HCT116 (cell line): ENCODE results near the gene HRC.

Source experiments
- CTCF ChIP-seq, 3 experiments: fragments of 200-600 bp in 1 of 3; sonication (generic) in 1 of 3; IDR thresholded peaks in 2 of 3; conservative IDR thresholded peaks in 1 of 3; 2 replicates each; pipeline ENCODE4 v1.5.1; 2012 to 2017; ENCODE audit warnings: low read depth in 2 of 3, low read length in 2 of 3, antibody characterized with exemption in 1 of 3, borderline replicate concordance in 1 of 3, control low read depth in 1 of 3, mild to moderate bottlenecking in 1 of 3, mixed read lengths in 1 of 3, mixed run types in 1 of 3, moderate library complexity in 1 of 3; ENCODE audit not compliant: insufficient read depth in 1 of 3
- ELF1 ChIP-seq: IDR thresholded peaks from 2 replicates; pipeline ENCODE4 v1.6.1; 2012; ENCODE audit warnings: low read depth, borderline replicate concordance
- EZH2 ChIP-seq: fragments of 200-600 bp; sonication (generic); IDR thresholded peaks from 2 replicates; pipeline ENCODE4 v1.6.1; 2017; ENCODE audit warnings: antibody characterized with exemption, mixed run types
- MAX ChIP-seq: IDR thresholded peaks from 2 replicates; pipeline ENCODE4 v1.6.1; 2012
- POLR2A ChIP-seq: IDR thresholded peaks from 2 replicates; pipeline ENCODE4 v1.7.0; 2011; ENCODE audit warnings: borderline replicate concordance; ENCODE audit not compliant: insufficient read depth, insufficient read length; ENCODE audit errors: extremely low read depth
- POLR2AphosphoS5 ChIP-seq: IDR thresholded peaks from 2 replicates; pipeline ENCODE4 v1.6.1; 2011; ENCODE audit warnings: mild to moderate bottlenecking, low read depth, low read length, moderate library complexity
- REST ChIP-seq: IDR thresholded peaks from 2 replicates; pipeline ENCODE4 v1.6.1; 2012; ENCODE audit warnings: low read depth
- SP1 ChIP-seq: IDR thresholded peaks from 2 replicates; pipeline ENCODE4 v1.6.1; 2012; ENCODE audit warnings: low read depth
- YY1 ChIP-seq: IDR thresholded peaks from 2 replicates; pipeline ENCODE4 v1.6.1; 2011; ENCODE audit warnings: low read length, low read depth, moderate library complexity, mild to moderate bottlenecking; ENCODE audit not compliant: insufficient replicate concordance; ENCODE audit errors: extremely low read depth

- TF ChIP-seq EZH2 (no peak), POLR2AphosphoS5 (no peak), ELF1 (no peak), CTCF (IDR thresholded peaks at IDR 0.05 in 2 of 3, conservative IDR thresholded peaks at IDR 0.05 in 1 of 3; ENCODE audit: borderline replicate concordance in 1 of 3, insufficient read depth in 1 of 3, low read depth in 2 of 3, low read length in 2 of 3) (no peak), MAX (no peak), POLR2A (no peak), YY1 (no peak), SP1 (no peak), REST (no peak)
These were observed 3.1 kb downstream of the HRC start for GRCh38 chr19:49152119-49152550.
